H1 (cell line): ENCODE results near the gene ZSCAN16. TPM values are rescaled to one million over a fixed set of nuclear protein-coding genes. Genes with fewer than 3 reads are reported as not detected.

Source experiments
- CTCF ChIA-PET: fragments of 300-600 bp; sonication (Branson Sonifier 250); formaldehyde crosslinking; loops from one replicate; lab custom pipeline; 2021; ENCODE audit not compliant: partially characterized antibody; lab: Charles Lee
- POLR2A ChIA-PET: fragments of 300-600 bp; sonication (Branson Sonifier 250); formaldehyde crosslinking; loops from one replicate; lab custom pipeline; 2021; ENCODE audit warnings: inconsistent platforms; ENCODE audit not compliant: partially characterized antibody; lab: Charles Lee
- DNase-seq, 2 experiments: peaks; one replicate each; pipeline versions ENCODE4 v3.0.0 to v3.0.0-alpha.2; 2010 to 2022; ENCODE audit warnings: low spot score in 2 of 2, low read depth in 1 of 2, mixed read lengths in 1 of 2
- FAIRE-seq: peaks from 2 replicates; lab custom pipeline; 2011; peaks lifted over from hg19 to GRCh38; lab: Jason Lieb, UNC
- H2AFZ ChIP-seq: 2 replicates; pipeline ENCODE4 v1.8.1; 2012; ENCODE audit warnings: low read length, inconsistent platforms
- H2AK5ac ChIP-seq: 2 replicates; pipeline ENCODE4 v1.6.1; 2013; ENCODE audit warnings: low read depth, low read length
- H2BK120ac ChIP-seq: replicated peaks from 2 replicates; pipeline ENCODE3; 2013; ENCODE audit warnings: low read depth, low read length, inconsistent platforms
- H2BK12ac ChIP-seq: 2 replicates; pipeline ENCODE4 v1.6.1; 2013; ENCODE audit warnings: low read depth, low read length
- H2BK15ac ChIP-seq: 2 replicates; pipeline ENCODE4 v1.6.1; 2013; ENCODE audit warnings: low read length
- H2BK20ac ChIP-seq: 2 replicates; pipeline ENCODE4 v1.6.1; 2013; ENCODE audit warnings: low read length
- H2BK5ac ChIP-seq: 2 replicates; pipeline ENCODE4 v1.6.1; 2013; ENCODE audit warnings: low read depth, low read length
- H3K14ac ChIP-seq: 2 replicates; pipeline ENCODE4 v1.6.1; 2013; ENCODE audit warnings: inconsistent platforms; ENCODE audit not compliant: insufficient read length
- H3K18ac ChIP-seq: 2 replicates; pipeline ENCODE4 v1.6.1; 2013; ENCODE audit warnings: low read length; ENCODE audit errors: extremely low read depth
- H3K23ac ChIP-seq: 2 replicates; pipeline ENCODE4 v1.6.1; 2013; ENCODE audit warnings: inconsistent platforms; ENCODE audit not compliant: insufficient read length
- H3K23me2 ChIP-seq: 2 replicates; pipeline ENCODE4 v1.6.1; 2013; ENCODE audit warnings: low read depth, low read length
- H3K27ac ChIP-seq: 2 replicates; pipeline ENCODE4 v1.6.1; 2011; ENCODE audit warnings: low read depth, low read length, inconsistent platforms
- H3K27me3 ChIP-seq, 4 experiments: replicated peaks in 1 of 4; 1 replicate in 1 of 4; 2 replicates in 3 of 4; pipeline versions ENCODE4 v1.6.1 to v1.8.1; 2011 to 2013; ENCODE audit warnings: low read length in 3 of 4, mild to moderate bottlenecking in 3 of 4, inconsistent platforms in 2 of 4, mixed read lengths in 2 of 4, moderate library complexity in 1 of 4; ENCODE audit not compliant: control insufficient read depth in 3 of 4, insufficient read depth in 3 of 4; ENCODE audit errors: extremely low read depth in 1 of 4
- H3K36me3 ChIP-seq, 4 experiments: 2 replicates each; pipeline versions ENCODE4 v1.6.1 to v1.8.1; 2011 to 2013; ENCODE audit warnings: mild to moderate bottlenecking in 4 of 4, low read length in 3 of 4, moderate library complexity in 2 of 4, control low read depth in 1 of 4, inconsistent platforms in 1 of 4; ENCODE audit not compliant: insufficient read depth in 4 of 4, control insufficient read depth in 2 of 4
- H3K4ac ChIP-seq: replicated peaks from 2 replicates; pipeline ENCODE3; 2013; ENCODE audit warnings: low read length, low read depth, mixed read lengths, inconsistent platforms; ENCODE audit not compliant: insufficient read length
- H3K4me1 ChIP-seq, 4 experiments: replicated peaks in 1 of 4; 1 replicate in 1 of 4; 2 replicates in 3 of 4; pipeline versions ENCODE4 v1.6.1 to v1.8.1; 2011 to 2013; ENCODE audit warnings: low read length in 3 of 4, inconsistent platforms in 2 of 4, mixed read lengths in 1 of 4; ENCODE audit not compliant: insufficient read depth in 4 of 4, control insufficient read depth in 3 of 4
- H3K4me2 ChIP-seq, 2 experiments: 2 replicates each; pipeline versions ENCODE4 v1.6.1 to v1.8.1; 2011 to 2013; ENCODE audit warnings: low read depth in 2 of 2, low read length in 2 of 2, control low read depth in 1 of 2, inconsistent platforms in 1 of 2, mild to moderate bottlenecking in 1 of 2; ENCODE audit not compliant: insufficient read depth in 1 of 2
- H3K4me3 ChIP-seq, 4 experiments: fragments of 200-600, 300-600 bp in 1 of 4; sonication (generic), shearing (Covaris generic), sonication (Bioruptor Twin) in 1 of 4; 2 replicates each; pipeline versions ENCODE4 v1.5.1 to v1.8.1; 2011 to 2016; ENCODE audit warnings: low read length in 4 of 4, low read depth in 3 of 4, control low read depth in 2 of 4, inconsistent platforms in 2 of 4, mild to moderate bottlenecking in 2 of 4, mixed read lengths in 1 of 4, moderate library complexity in 1 of 4; ENCODE audit not compliant: insufficient read depth in 2 of 4; ENCODE audit errors: extremely low read depth in 1 of 4
- H3K56ac ChIP-seq: replicated peaks from 2 replicates; pipeline ENCODE3; 2013; ENCODE audit warnings: low read depth, mild to moderate bottlenecking, mixed read lengths, low read length, inconsistent platforms; ENCODE audit not compliant: insufficient read length
- H3K79me1 ChIP-seq: 2 replicates; pipeline ENCODE4 v1.6.1; 2013; ENCODE audit warnings: low read depth, low read length, control low read depth
- H3K79me2 ChIP-seq, 2 experiments: 2 replicates each; pipeline versions ENCODE4 v1.6.1 to v1.8.1; 2012 to 2013; ENCODE audit warnings: low read length in 2 of 2, mild to moderate bottlenecking in 2 of 2, inconsistent platforms in 1 of 2; ENCODE audit not compliant: insufficient read depth in 2 of 2, control insufficient read depth in 1 of 2
- H3K9ac ChIP-seq, 4 experiments: replicated peaks in 1 of 4; 1 replicate in 1 of 4; 2 replicates in 3 of 4; pipeline versions ENCODE4 v1.6.1 to v1.8.1; 2011 to 2013; ENCODE audit warnings: low read depth in 3 of 4, low read length in 3 of 4, control low read depth in 2 of 4, mild to moderate bottlenecking in 2 of 4, moderate library complexity in 2 of 4, inconsistent platforms in 1 of 4; ENCODE audit errors: extremely low read depth in 1 of 4
- H3K9me3 ChIP-seq, 2 experiments: 2 replicates each; pipeline versions ENCODE4 v1.6.1 to v1.8.1; 2012 to 2013; ENCODE audit warnings: mild to moderate bottlenecking in 2 of 2, moderate library complexity in 2 of 2, control low read depth in 1 of 2, inconsistent platforms in 1 of 2, low read depth in 1 of 2, low read length in 1 of 2, mixed read lengths in 1 of 2; ENCODE audit not compliant: insufficient read depth in 2 of 2
- H4K20me1 ChIP-seq, 2 experiments: replicated peaks in 1 of 2; 2 replicates each; pipeline versions ENCODE3 to v1.8.1; 2011 to 2013; ENCODE audit warnings: inconsistent platforms in 2 of 2, low read length in 2 of 2, mild to moderate bottlenecking in 1 of 2; ENCODE audit not compliant: insufficient read depth in 2 of 2, control insufficient read depth in 1 of 2
- H4K5ac ChIP-seq: 2 replicates; pipeline ENCODE4 v1.6.1; 2013; ENCODE audit warnings: low read length, low read depth, mixed read lengths, inconsistent platforms; ENCODE audit not compliant: insufficient read length
- H4K8ac ChIP-seq: 2 replicates; pipeline ENCODE4 v1.8.0; 2013; ENCODE audit warnings: mild to moderate bottlenecking, moderate library complexity, low read length, inconsistent platforms; ENCODE audit not compliant: insufficient read depth; ENCODE audit errors: extremely low read depth
- H4K91ac ChIP-seq: replicated peaks from 2 replicates; pipeline ENCODE3; 2013; ENCODE audit warnings: low read length, mixed read lengths, inconsistent platforms; ENCODE audit not compliant: insufficient read length
- BCL11A ChIP-seq, 2 experiments: IDR thresholded peaks; one replicate each; pipeline ENCODE4 v1.6.1; 2011; ENCODE audit warnings: low read depth in 2 of 2, low read length in 2 of 2, mild to moderate bottlenecking in 2 of 2
- FOSL1 ChIP-seq: IDR thresholded peaks from 2 replicates; pipeline ENCODE4 v1.6.1; 2011; ENCODE audit warnings: mild to moderate bottlenecking, low read depth, low read length, moderate library complexity; ENCODE audit not compliant: insufficient read depth
- HDAC2 ChIP-seq, 2 experiments: fragments of 300-600 bp in 1 of 2; sonication (generic) in 1 of 2; IDR thresholded peaks; 2 replicates each; pipeline ENCODE4 v1.6.1; 2011 to 2012; ENCODE audit warnings: low read depth in 2 of 2, low read length in 2 of 2, mild to moderate bottlenecking in 2 of 2, moderate library complexity in 2 of 2, borderline replicate concordance in 1 of 2, inconsistent platforms in 1 of 2
- KDM1A ChIP-seq: fragments of 200-600, 300-600 bp; sonication (generic); IDR thresholded peaks from 2 replicates; pipeline ENCODE4 v1.7.1; 2016; ENCODE audit warnings: mild to moderate bottlenecking, low read length, borderline replicate concordance
- MAFK ChIP-seq: IDR thresholded peaks from 2 replicates; pipeline ENCODE4 v1.6.1; 2012; ENCODE audit warnings: low read depth, mild to moderate bottlenecking, improper control_type of control experiment, low read length
- NANOG ChIP-seq: IDR thresholded peaks from 2 replicates; pipeline ENCODE4 v1.6.1; 2011; ENCODE audit warnings: low read length, low read depth, mild to moderate bottlenecking, inconsistent platforms; ENCODE audit not compliant: insufficient read depth, poor library complexity, severe bottlenecking
- POLR2A ChIP-seq, 2 experiments: IDR thresholded peaks; 1 replicate in 1 of 2; 2 replicates in 1 of 2; pipeline ENCODE4 v1.6.1; 2011; ENCODE audit warnings: low read depth in 2 of 2, low read length in 2 of 2, mild to moderate bottlenecking in 2 of 2; ENCODE audit errors: control extremely low read depth in 1 of 2
- POU5F1 ChIP-seq: IDR thresholded peaks from 2 replicates; pipeline ENCODE4 v1.6.1; 2011; ENCODE audit warnings: low read depth, mild to moderate bottlenecking, low read length, moderate library complexity
- SIX5 ChIP-seq: IDR thresholded peaks from 2 replicates; pipeline ENCODE4 v1.6.1; 2011; ENCODE audit warnings: mild to moderate bottlenecking, low read depth, low read length
- SRF ChIP-seq: IDR thresholded peaks from 2 replicates; pipeline ENCODE4 v1.6.1; 2011; ENCODE audit warnings: mild to moderate bottlenecking, low read depth, low read length, moderate library complexity
- TBP ChIP-seq: IDR thresholded peaks from 2 replicates; pipeline ENCODE4 v1.6.1; 2011; ENCODE audit warnings: low read depth, low read length, improper control_type of control experiment
- WGBS, 2 experiments: shearing (Covaris generic) in 1 of 2; methylation state at CpG; one replicate each; pipeline versions ENCODE4 v1.1.6 to v1.1.7; 2013 to 2015; ENCODE audit warnings: low lambda C conversion rate in 2 of 2, mixed read lengths in 2 of 2, inconsistent platforms in 1 of 2, low coverage in 1 of 2, missing lambda C conversion rate in 1 of 2; ENCODE audit not compliant: insufficient replicate concordance in 2 of 2, insufficient coverage in 1 of 2, insufficient read length in 1 of 2; ENCODE audit errors: extremely low coverage in 1 of 2, missing lambda C conversion rate in 1 of 2; 5-methylcytosine and 5-hydroxymethylcytosine counted together
- polyA plus RNA-seq, 7 experiments: library from polyadenylated mRNA; depleted of rRNA in 3 of 7; stranded (reverse) in 5 of 7; unstranded in 2 of 7; fragments of >200 nt in 5 of 7; fragments of 200-250 nt in 2 of 7; gene quantifications; 1 replicate in 5 of 7; 2 replicates in 1 of 7; 4 replicates in 1 of 7; pipeline versions ENCODE4 v1.2.1 to v1.2.3, GENCODE V29; 2011 to 2013; ENCODE audit warnings: missing spikeins in 2 of 7, mixed read lengths in 2 of 7
- total RNA-seq: library from RNA; stranded (reverse); fragmentation: NEBNext Ultra II Directional; extraction: Animal tissue kit (Norgen Biotek cat#: 25700); gene quantifications from 2 replicates; pipeline ENCODE4 v1.2.1, GENCODE V29; 2021
- TF ChIP-seq, protein P1 (sequence below): IDR thresholded peaks from 2 replicates; pipeline ENCODE4 v1.6.1; 2011; ENCODE audit warnings: low read length, improper control_type of control experiment
- TF ChIP-seq, protein P2 (sequence below): IDR thresholded peaks from 2 replicates; pipeline ENCODE4 v1.6.1; 2012; ENCODE audit warnings: inconsistent platforms

The ZSCAN16 gene
- total and polyA plus RNA-seq, 2 of the 8 experiments (the other 6 are each of a cell fraction or from before 2014, with no cell fraction given) = 3.6 to 9.4 TPM

DNA sequence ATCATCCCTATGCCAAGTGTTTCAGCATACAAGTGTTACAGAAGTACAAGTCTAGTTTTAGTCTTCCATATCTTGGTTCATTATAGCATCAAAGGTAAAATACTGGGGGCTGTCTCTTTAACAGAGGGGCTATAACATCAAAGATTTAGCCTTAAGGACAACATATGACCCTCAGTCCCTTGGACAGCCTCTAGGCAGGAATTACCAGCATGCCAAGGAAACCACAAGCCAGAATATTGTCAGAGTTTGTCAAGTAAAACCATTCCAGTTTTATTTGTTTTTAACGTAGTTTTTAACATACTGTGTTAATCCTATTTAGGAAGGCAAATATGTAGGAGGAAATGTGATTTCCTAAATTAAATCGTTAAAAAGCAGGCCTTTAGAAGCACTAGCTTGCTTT lies 35.8 kb downstream of the ZSCAN16 start:
- Histone ChIP-seq H3K79me1 (no peaks in the 10 kb centered on the region), H4K20me1 (peaks cover 0 to 2% of the 10 kb centered on the region in 2 experiments), H2BK20ac (no peak overlapping the region), H2AK5ac (no peak overlapping the region), H3K4me1 (peaks cover 0 to 3% (median 0%) of the 10 kb centered on the region in 4 experiments; a peak in 1 of 7 replicates), H2BK15ac (no peak overlapping the region), H2BK120ac (no peak overlapping the region), H3K23ac (no peak overlapping the region), H3K27ac (no peak overlapping the region), H3K36me3 (peaks cover 0 to 13% (median 5%) of the 10 kb centered on the region in 4 experiments; a peak in 5 of 8 replicates), H2BK5ac (no peak overlapping the region), H3K56ac (no peak overlapping the region), H3K18ac (no peak overlapping the region), H3K14ac (no peak overlapping the region), H3K9me3 (no peaks in the 10 kb centered on the region), H3K4ac (no peak overlapping the region), H4K8ac (no peak overlapping the region), H2AFZ (no peak overlapping the region), H3K9ac (no peak overlapping the region), H3K27me3 (peaks cover 0 to 4% (median 0%) of the 10 kb centered on the region in 4 experiments; a peak in 3 of 7 replicates), H3K4me2 (no peak overlapping the region; a peak in 1 of 4 replicates), H2BK12ac (no peak overlapping the region), H3K79me2 (no peaks in the 10 kb centered on the region), H3K4me3 (no peak overlapping the region), H4K5ac (no peak overlapping the region), H4K91ac (no peak overlapping the region), H3K23me2 (peaks cover 2% of the 10 kb centered on the region; the same call in 1 of the 2 replicates)
- POLR2A ChIA-PET = interaction anchor here (0.7 to 2.0 kb wide), 5 partner anchors 12 to 229 kb away, joined by 3 to 4 read pairs (median 3); no protein-coding TSS in a partner anchor
- FAIRE-seq (no peak), DNase-seq (no peak)
- CTCF ChIA-PET = no interaction called here
- WGBS, 2 experiments = 90% methylated on average over 2 of the region's 2 CpGs; no CpG with 5 or more reads in 1 of the 2 experiments
- TF ChIP-seq, protein P1, sequence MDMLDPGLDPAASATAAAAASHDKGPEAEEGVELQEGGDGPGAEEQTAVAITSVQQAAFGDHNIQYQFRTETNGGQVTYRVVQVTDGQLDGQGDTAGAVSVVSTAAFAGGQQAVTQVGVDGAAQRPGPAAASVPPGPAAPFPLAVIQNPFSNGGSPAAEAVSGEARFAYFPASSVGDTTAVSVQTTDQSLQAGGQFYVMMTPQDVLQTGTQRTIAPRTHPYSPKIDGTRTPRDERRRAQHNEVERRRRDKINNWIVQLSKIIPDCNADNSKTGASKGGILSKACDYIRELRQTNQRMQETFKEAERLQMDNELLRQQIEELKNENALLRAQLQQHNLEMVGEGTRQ = no peak
- TF ChIP-seq TBP (no peak), POU5F1 (no peak), FOSL1 (no peak), HDAC2 (IDR thresholded peaks at IDR 0.05; ENCODE audit: borderline replicate concordance in 1 of 2, low read depth in 2 of 2, low read length in 2 of 2) (no peak), NANOG (no peak), SIX5 (no peak), POLR2A (IDR thresholded peaks at IDR 0.05; ENCODE audit: control extremely low read depth in 1 of 2, low read depth in 2 of 2, low read length in 2 of 2) (no peak), MAFK (no peak), BCL11A (IDR thresholded peaks at IDR 0.05; ENCODE audit: low read depth in 2 of 2, low read length in 2 of 2) (no peak), SRF (no peak), KDM1A (no peak)
- TF ChIP-seq, protein P2, sequence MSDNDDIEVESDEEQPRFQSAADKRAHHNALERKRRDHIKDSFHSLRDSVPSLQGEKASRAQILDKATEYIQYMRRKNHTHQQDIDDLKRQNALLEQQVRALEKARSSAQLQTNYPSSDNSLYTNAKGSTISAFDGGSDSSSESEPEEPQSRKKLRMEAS = no peak
